GM18520 (cell line): ENCODE measurements around the gene USP13.

Source experiments
- ATAC-seq: cut with Tn5 transposase; IDR thresholded peaks from one replicate; pipeline ENCODE4 v1.9.1; 2021; ENCODE audit not compliant: unreplicated experiment

USP13 gene

DNA sequence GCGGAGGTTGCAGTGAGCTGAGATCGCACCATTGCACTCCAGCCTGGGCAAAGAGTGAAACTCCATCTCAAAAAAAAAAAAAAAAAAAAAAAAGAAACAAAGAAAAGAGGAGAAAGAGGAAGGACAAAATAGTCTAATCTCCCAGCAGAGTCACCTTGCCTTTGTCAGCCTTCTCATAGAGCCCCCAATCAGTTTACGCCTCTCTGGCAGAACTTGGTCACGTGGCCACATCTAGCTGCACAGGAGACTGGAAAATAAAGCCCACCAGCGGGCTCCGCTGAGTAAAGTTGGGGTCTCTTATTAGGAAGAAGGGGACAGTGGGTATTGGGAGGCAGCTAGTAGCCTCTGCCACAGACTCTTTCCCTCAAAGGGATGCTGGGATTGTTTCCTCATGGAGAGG is 41.9 kb downstream of the USP13 start:
- ATAC-seq, result no peak

DNA sequence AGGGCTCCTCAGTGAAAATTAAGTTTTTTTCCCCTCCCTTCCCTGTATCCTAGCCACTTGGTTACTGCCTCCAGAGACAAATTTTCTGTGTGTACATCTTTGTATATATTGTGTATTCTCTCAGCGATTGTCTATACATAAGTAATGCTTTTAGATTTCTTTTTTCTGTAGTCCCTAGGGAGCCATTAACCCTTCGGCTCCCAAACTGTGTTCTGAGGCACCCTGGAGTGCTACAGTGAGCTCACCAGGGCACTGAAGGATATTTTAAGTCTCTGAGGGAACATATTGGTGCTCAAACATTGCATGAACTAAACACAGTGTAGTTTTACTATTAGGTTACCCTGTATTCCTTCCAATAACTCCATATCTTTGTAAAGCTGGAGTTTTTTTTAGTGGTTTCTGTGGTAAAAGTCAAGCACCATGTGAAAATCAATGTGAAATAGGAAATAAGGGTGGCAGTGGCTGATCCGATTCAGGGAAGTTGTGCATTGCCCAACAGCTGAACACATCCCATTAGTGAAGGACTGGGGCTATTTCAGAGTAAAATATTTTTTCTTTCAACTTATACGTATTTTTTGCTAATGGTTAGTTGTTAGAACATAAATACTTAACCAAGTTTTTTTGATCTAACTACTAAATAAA is 43.0 kb downstream of the USP13 start:
- ATAC-seq, result no peak

DNA sequence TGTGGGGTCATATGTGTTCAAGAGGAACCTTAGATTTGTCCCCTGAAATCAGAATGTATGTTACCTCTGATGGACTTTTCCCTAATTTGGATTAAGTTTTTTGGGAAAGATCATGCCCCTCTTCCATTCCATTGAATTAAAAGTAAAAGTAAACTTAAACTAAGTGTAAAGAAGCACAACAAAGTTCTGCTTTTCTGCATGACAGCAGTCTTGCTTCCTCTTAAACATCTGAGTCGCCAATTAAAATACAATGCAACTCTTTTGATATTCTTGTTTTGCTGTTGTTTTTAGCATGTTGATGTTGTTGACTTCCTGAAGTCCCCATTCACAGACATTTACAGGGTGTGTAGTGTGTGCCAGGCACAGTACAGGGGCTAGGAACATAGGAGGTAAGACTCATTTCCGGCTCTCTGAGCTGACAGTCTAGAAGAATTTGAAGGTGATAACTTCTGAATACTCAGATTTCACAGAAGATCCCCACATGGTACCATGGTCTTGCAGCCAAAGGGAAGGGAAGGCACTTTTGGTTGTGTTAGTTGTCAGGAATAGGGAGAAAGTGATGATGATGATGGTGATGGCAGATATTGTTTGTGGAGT is 45.0 kb downstream of the USP13 start:
- no peak for ATAC-seq

DNA sequence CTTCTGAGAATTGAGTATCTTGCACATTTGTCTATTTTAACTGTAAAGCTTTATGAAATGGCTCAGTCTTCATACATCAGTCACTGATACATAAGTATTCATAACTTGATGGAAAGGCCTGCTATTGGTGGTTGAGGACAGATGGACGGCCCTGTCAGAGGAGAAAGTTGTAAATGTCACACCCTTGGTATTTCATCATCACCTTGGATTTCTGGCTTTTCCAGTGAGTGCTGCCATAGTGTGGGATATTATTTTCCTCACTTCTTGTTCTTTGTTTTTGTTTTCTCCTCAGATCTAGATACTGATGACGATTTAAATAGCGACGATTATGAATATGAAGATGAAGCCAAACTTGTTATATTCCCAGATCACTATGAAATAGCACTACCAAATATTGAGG is 47.9 kb downstream of the USP13 start:
- ATAC-seq, result no peak

DNA sequence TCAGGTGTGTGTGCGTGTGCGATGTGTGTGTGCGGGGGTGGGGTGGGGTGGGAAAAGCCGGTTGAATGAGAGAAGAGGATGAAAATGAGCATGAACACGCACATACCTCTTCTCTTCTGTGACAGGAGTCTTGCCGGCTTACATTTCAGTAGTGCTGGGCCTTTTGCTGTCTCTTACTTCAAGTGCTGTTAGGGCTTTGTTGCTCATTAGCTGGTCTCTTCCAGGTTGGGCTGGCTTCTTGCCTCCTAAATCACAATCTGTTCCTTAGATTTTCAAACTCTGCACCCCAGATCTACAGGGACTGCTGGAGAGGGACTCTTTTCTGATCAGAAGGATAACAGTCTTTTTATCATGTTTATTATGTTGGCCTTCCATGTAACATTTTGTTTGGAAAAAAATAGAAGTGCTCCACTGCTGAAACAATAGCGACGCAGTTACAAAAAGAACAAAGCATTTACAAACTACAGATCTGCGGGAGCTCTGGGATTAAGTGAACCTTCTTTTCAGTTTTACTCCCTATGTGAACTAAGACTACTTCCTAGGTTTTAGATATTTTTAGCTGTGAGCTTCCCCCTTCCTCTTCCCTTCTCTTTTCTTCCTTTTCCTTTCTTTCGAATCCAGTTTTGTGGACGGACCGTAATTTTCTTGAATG is 48.5 kb downstream of the USP13 start:
- ATAC-seq, result no peak

DNA sequence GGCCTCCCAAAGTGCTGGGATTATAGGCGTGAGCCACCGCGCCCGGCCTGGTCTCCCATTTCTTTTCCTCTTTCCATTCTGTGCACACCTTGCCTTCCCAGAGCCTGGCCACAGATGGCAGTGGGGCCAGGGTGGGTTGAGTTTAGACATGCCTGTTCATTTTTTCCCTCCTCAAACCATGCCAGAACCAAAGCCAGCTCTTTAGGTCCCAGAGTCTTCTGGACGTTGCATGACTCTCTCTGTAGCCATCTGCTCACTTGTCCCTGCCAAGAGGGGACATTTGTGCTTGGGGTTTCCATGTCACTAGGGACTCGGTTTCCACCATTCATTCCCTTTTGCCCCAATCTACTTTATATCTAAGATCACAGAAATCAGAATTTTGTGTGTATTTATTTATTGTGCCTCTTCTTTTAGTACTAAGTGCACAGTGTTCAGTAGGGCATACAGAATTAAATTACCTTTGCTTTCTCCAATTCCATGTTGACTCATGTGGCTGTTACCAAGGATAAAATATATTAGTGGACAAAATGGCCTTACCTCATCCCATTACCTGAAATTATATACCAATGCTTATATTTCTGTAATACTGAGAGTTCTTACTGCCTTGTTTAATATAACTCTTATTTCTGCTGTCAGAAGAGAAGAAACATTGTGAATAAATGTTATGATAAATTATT is 49.6 kb downstream of the USP13 start:
- no peak for ATAC-seq

DNA sequence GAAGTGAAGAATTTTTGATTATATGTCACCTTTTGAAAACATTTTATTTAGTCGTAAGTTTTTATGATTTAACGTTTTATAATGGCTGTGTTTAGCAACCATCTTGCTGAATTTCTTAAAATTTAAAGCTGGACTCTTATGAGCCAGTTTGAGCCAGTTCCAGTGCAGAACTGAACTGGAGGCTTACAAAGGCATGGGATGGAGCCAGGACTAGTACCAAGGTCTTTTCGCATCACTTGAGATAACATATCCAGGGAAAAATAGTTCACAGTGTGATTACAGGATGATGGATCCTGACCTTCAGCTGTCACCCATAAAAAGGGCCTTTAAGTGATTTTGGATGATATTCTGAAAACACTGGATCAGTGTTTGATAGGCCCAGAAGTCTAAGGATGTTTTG is 51.0 kb downstream of the USP13 start:
- ATAC-seq, result no peak

DNA sequence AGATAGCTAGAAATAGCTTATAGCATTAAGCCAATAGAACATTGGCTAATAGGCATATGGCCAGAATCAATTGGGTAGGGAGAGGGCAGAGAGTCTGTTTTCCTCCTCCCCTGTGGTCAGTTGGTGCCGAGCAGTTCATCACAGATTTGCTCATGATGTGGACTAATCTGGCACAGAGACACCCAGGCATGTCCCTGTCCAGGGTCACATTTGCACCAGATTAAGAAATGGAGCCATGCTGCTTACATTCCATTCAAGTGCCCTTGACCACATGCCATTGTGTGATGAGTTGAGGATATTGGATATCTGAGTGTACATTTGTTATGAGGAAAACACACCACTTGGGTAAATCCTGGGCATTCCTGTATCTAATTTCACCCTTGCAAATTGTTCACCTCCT is 53.4 kb downstream of the USP13 start:
- ATAC-seq, result no peak

DNA sequence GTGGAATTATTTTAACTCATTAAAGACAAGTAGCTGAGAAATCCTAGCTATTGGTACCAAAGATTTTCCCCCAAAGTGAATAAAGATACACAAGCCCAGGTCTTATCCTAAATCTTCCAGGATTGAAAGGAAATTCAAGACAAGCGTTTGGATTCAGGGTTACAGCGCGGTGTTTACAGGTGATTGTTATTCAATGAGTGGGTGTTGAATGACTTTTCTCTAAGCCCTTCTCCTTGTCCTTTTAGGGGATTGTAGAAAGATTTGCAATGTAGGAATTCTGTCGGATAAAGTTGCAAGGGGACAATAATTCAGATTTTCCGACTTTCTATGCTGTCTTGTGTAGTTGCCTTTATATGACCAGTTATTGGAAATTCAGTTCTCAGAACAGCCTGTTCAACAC is 57.2 kb downstream of the USP13 start:
- ATAC-seq, result no peak

DNA sequence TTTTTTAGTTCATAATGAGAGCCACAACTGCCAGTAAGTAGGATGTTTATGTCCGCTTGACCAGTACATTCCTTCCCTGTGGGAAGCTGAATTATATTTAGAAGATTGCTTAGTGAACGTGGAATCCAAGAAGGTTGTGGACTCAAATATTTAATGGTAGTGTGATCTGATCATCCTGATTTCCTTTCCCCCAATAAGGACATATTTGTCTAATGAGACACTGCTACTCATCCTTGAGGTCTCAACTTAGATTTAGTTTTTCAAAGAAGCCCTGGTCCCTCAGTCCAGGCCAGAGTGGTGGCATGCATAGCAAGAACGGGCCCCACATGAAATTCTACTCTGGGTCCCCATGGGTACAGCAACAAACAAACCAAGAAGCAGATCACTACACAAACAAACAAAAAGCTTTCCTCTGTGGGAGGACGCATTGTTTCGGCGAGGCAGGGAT is 60.8 kb downstream of the USP13 start:
- no peak for ATAC-seq

DNA sequence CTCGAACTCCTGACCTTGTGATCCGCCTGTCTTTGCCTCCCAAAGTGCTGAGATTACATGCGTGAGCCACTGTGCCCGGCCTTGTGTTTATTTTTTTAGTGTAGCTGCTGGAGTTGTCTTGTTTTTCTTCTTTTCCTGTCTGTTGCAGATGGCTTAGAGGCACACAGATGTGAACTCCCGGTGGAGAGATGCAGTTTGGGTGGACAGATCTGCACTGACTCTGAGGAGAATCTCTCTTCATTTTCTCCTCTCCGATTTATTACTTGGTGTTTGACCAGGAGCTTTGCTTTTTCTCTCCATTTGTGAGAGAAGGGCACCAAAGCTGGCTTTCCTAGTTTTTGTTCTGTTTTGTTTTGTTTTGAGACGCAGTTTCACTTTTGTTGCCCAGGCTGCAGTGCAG is 62.7 kb downstream of the USP13 start:
- ATAC-seq, result no peak

DNA sequence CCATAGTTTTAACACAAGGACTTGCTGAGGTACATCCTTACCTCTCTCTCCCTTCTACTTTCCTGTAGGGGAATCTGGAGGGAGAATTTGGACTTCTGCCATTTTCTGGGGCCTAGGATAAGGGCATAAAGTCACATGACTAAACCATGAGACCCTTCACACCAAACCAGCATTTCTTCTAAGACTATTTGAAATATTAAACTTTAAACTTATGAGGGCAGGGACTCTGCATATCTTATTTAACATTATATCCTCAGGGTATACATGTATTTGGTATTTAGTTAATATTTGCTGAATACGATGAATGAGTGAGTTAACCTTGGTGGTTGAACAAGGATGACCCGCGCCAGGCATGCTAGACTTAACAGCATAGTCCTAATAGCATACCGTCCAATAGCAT is 63.4 kb downstream of the USP13 start:
- ATAC-seq, result no peak

DNA sequence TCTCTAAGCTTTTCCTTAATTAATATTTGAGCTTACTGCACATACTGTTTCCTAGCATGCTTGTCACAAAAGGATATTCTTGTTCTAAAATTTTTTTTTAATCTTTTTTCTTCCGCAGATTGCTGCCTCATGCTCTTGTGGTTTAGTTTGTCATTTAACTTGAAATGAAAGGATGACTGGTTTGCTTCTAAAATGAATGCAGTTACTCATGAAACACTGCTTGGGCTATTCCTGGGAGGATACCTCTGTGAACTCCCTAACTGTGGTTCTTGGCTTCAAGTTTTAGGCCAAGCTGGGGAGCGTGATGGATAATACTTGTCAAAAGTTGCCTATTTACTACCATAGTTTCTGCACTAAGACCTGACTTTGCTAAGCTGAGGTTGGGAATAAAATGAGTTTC is 64.0 kb downstream of the USP13 start:
- ATAC-seq, result no peak

DNA sequence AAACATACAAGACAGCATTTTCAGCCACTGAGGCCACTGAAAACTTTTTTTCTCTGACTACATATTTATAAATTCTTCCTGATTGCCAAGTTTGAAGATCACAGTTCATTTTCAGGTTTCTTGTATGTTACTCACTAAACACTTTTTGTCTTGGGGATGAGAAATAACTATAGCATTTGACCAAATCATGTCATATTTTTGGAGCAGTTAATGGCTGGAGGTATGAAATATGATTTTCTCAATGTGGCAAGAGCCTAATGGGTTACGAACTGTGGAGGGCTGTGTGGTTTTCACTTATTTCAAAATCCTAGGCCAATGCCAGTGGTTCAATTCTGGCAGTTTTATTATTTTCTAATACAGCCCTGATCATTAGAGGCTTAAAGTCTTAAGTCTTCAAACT is 64.4 kb downstream of the USP13 start:
- ATAC-seq, result no peak

DNA sequence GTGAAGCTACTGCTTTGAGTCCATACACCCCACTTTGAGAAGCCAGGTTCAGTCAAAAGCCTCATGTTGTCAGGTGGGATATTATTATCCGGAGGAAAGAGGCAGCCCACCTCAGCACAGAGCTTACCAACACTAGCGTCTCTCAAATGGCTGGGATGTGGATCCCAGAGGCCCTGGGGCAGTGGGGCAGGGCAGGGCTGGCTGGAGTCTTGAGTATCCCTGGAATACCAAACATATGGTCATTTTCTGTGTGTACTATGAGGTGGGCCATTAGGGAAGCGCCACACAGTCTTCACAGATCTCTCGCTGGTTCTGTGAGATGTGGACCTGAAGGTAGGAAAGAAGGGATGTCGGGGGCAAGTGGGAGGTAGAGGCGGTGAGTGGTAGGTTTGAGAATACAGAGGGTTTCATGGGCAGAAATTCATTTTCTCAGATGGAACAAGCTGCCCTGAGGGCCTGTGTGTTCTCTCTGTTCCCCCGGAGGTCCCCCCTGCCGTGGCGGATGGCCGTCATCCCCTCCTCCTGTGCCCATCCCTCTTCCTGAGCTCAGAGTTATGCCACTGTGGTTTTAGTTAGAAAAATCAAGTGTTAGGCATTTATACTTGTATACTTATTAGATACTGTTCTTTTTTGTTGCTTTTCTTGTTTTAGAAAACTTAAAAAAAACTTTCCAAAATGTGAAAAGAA is 66.4 kb downstream of the USP13 start:
- ATAC-seq, result no peak

DNA sequence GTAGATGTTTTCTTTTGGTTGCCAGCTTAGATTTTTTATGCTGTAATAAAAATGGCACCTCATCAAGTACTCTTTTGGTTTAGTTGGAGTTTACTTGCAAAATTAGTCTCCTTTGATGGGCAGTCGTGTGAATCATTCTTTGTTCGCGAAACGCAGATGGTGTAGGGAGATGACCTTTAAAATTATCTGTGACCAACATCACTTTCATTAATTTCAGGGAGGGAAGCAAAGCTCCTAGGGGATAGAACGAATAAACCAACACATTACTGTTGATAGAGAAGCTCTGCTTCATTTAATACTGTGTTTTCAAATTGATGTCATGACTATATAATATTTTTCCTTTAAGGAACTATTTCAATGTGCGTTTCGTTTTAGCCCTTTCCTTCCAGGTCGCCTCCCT is 67.4 kb downstream of the USP13 start:
- no peak for ATAC-seq

DNA sequence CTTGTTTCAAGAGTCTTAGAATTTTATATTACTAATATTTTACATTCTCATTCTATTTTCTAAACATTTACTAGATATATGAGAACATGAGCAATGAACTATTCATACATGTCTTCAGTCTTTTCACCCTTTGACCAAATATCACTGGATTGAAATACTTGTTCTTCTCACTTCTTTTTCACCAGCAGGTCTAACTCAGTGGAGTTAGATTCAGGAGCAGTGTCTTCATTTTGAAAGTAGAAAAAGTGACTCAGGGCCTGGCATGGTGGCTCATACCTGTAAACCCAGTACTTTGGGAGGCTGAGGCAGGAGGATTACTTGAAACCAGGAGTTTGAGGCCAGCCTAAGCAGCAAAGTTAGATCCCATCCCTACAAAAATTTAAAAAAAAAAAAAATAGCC is 70.8 kb downstream of the USP13 start:
- no peak for ATAC-seq

DNA sequence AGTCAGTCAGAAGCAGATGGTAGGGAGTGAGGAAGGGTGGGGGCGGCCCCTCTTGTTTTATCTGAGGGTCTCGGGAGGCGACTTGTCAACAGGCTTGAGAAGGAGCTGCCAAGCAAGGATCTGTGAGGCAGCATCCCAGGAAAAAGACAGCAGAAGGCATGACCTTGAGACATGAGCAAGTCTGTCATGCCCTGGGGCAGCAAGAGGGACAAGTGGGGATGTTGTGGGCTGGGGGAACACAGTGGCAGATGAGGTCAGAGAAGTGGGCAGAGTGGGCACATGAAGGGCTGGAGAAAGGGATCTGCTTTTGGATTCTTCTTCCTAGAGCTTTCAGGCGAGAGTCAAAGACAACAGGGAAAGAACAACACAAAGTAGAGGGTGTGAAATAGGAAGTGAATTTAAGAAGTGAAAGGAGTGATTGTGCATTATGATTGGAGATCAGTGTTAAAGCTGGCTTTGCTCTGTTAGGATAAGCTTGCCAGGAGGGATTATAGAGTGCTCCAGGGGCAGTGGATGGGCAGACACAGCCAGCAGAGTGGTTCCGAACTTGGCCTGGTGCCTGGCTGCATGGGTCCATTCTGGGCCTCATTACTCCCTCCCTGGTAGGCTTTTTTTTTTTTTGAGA is 73.3 kb downstream of the USP13 start:
- no peak for ATAC-seq

DNA sequence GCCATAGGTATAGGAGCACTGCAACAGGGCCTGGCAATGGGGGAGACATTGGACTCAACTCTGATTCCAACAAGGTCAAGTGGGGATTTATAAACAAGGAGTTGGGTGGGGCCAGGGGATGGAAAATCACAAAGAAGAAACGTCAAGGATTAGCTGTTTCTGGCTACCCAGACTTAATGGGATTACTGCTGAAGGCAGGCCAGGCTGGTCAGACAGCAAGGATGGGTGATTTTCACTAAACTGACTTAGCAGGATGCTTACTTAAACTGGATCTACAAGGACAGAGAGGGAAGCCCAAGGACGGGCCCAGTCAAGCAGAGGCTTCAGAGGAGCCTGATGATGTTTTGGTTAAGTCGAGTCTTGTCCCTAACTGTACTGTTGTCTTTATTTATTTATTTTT is 76.2 kb downstream of the USP13 start:
- no peak for ATAC-seq

DNA sequence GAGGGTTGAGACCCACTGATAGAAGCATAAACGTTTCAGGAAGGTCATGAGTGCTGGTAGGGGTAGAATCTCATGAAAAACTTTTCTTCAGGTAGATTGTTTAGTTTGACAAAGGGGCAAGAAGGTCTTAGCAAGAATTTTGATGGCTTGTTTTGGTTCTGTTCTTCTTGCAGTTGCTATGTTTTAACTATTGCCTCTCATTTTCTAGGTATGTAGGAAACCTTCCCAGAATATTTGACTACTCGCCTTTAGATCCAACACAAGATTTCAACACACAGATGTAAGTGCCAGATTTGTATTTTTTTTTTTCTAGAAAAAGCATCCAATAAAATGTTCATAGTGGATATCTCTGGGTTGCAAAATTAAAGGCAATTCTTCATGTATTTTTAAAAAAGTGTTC is 77.1 kb downstream of the USP13 start:
- no peak for ATAC-seq

DNA sequence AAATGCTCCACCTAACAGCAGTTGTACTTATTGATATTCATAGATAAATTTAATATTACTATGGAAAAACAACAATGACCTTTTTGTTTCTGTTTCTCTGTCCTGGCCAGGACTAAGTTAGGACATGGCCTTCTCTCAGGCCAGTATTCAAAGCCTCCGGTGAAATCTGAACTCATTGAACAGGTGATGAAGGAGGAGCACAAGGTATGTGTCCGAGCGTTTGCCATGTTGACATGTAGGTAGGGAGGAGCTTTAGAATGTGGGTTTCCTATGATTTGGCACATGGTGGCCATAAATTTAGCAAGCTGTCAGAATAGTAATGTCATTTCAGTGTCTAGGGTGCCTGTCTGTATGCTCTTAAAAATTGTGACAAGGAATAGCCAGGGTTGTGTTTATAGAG is 77.7 kb downstream of the USP13 start:
- no peak for ATAC-seq
